Osteoblast (primary cell): Measurements from ENCODE around the gene FCN3. TPM values are rescaled to one million over a fixed set of nuclear protein-coding genes. Genes with fewer than 3 reads are reported as not detected.

Source experiments
- DNase-seq: peaks from one replicate; pipeline ENCODE4 v3.0.0; 2011; ENCODE audit warnings: low spot score, mixed read lengths; ENCODE audit not compliant: insufficient read length; ENCODE audit errors: missing footprints
- H2AFZ ChIP-seq: 2 replicates; pipeline ENCODE4 v1.6.0; 2011; ENCODE audit warnings: mild to moderate bottlenecking, low read length
- H3K27ac ChIP-seq: 2 replicates; pipeline ENCODE4 v1.5.1; 2011; ENCODE audit warnings: mild to moderate bottlenecking, low read depth, low read length, moderate library complexity
- H3K27me3 ChIP-seq: 2 replicates; pipeline ENCODE4 v1.6.0; 2012; ENCODE audit warnings: mild to moderate bottlenecking, control low read depth, inconsistent platforms, low read length, moderate library complexity; ENCODE audit not compliant: insufficient read depth
- H3K36me3 ChIP-seq: 2 replicates; pipeline ENCODE4 v1.5.1; 2011; ENCODE audit warnings: mild to moderate bottlenecking, low read length, control low read depth, moderate library complexity; ENCODE audit not compliant: insufficient read depth
- H3K4me1 ChIP-seq: 2 replicates; pipeline ENCODE4 v1.5.1; 2011; ENCODE audit warnings: mild to moderate bottlenecking, low read length, control low read depth, moderate library complexity; ENCODE audit not compliant: insufficient read depth
- H3K4me2 ChIP-seq: 2 replicates; pipeline ENCODE4 v1.6.0; 2011; ENCODE audit warnings: mild to moderate bottlenecking, low read length; ENCODE audit not compliant: insufficient read depth
- H3K4me3 ChIP-seq: fragments of 200-600 bp; sonication (generic); 3 replicates; pipeline ENCODE4 v1.5.1; 2012; ENCODE audit warnings: mild to moderate bottlenecking, low read length, inconsistent platforms; ENCODE audit not compliant: insufficient read depth
- H3K79me2 ChIP-seq: 2 replicates; pipeline ENCODE4 v1.6.0; 2012; ENCODE audit warnings: mild to moderate bottlenecking, low read length, control low read depth, inconsistent platforms; ENCODE audit not compliant: insufficient read depth
- H3K9me3 ChIP-seq: 2 replicates; pipeline ENCODE4 v1.5.1; 2011; ENCODE audit warnings: low read depth, low read length, control low read depth
- H4K20me1 ChIP-seq: 2 replicates; pipeline ENCODE4 v1.6.0; 2012; ENCODE audit warnings: mild to moderate bottlenecking, low read length, control low read depth; ENCODE audit not compliant: insufficient read depth
- total RNA-seq: library from RNA; depleted of rRNA; stranded (reverse); fragments of >200 nt; gene quantifications from 2 replicates; pipeline ENCODE4 v1.2.3, GENCODE V29; 2012
- TF ChIP-seq, protein P1 (sequence below): IDR thresholded peaks from 2 replicates; pipeline ENCODE4 v1.5.1; 2011; ENCODE audit warnings: mild to moderate bottlenecking, low read depth, low read length, moderate library complexity; ENCODE audit errors: extremely low read depth

The FCN3 gene
- total RNA-seq, 1 donor, result not detected

GRCh38 chr1:27377760-27378495 is 3.3 kb upstream of the FCN3 start:
- no peak overlapping the region for H3K4me2 ChIP-seq
- H3K36me3 ChIP-seq, result no peaks in the 10 kb centered on the region
- H4K20me1 ChIP-seq, result no peaks in the 10 kb centered on the region
- H3K27ac ChIP-seq, result no peak overlapping the region
- peaks cover 4% of the 10 kb centered on the region for H3K27me3 ChIP-seq
- H3K4me1 ChIP-seq, result no peaks in the 10 kb centered on the region
- H3K9me3 ChIP-seq, result no peaks in the 10 kb centered on the region
- no peak for DNase-seq
- no peak overlapping the region for H2AFZ ChIP-seq
- TF ChIP-seq, protein P1, sequence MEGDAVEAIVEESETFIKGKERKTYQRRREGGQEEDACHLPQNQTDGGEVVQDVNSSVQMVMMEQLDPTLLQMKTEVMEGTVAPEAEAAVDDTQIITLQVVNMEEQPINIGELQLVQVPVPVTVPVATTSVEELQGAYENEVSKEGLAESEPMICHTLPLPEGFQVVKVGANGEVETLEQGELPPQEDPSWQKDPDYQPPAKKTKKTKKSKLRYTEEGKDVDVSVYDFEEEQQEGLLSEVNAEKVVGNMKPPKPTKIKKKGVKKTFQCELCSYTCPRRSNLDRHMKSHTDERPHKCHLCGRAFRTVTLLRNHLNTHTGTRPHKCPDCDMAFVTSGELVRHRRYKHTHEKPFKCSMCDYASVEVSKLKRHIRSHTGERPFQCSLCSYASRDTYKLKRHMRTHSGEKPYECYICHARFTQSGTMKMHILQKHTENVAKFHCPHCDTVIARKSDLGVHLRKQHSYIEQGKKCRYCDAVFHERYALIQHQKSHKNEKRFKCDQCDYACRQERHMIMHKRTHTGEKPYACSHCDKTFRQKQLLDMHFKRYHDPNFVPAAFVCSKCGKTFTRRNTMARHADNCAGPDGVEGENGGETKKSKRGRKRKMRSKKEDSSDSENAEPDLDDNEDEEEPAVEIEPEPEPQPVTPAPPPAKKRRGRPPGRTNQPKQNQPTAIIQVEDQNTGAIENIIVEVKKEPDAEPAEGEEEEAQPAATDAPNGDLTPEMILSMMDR, result no peak
- no peaks in the 10 kb centered on the region for H3K79me2 ChIP-seq
- H3K4me3 ChIP-seq, result no peak overlapping the region

GRCh38 chr1:27372808-27373690 is 1.6 kb downstream of the FCN3 start:
- no peak for DNase-seq
- Histone ChIP-seq H3K27me3 (peaks cover 4% of the 10 kb centered on the region), H3K4me3 (no peak overlapping the region), H2AFZ (no peak overlapping the region), H4K20me1 (no peaks in the 10 kb centered on the region), H3K4me2 (no peak overlapping the region), H3K36me3 (no peaks in the 10 kb centered on the region), H3K27ac (no peak overlapping the region), H3K9me3 (no peaks in the 10 kb centered on the region), H3K79me2 (no peaks in the 10 kb centered on the region), H3K4me1 (no peaks in the 10 kb centered on the region)
- TF ChIP-seq, protein P1, result peak; percentile 36

- H3K79me2 ChIP-seq, result no peaks in the 10 kb centered on the region
- H2AFZ ChIP-seq, result no peak overlapping the region
- peaks cover 4% of the 10 kb centered on the region for H3K27me3 ChIP-seq
- no peaks in the 10 kb centered on the region for H3K36me3 ChIP-seq
- H3K9me3 ChIP-seq, result no peaks in the 10 kb centered on the region
- H3K4me2 ChIP-seq, result no peak overlapping the region
- no peak for DNase-seq
- H3K27ac ChIP-seq, result no peak overlapping the region
- TF ChIP-seq, protein P1, result no peak
- no peaks in the 10 kb centered on the region for H4K20me1 ChIP-seq
- H3K4me1 ChIP-seq, result peaks cover 1% of the 10 kb centered on the region
- no peak overlapping the region for H3K4me3 ChIP-seq
These were observed 2.4 kb downstream of the FCN3 start for GRCh38 chr1:27372022-27372807.
